Common myeloid progenitor, CD34-positive (primary cell): ENCODE results near the gene PSME2.
A peak's percentile ranks its signal among the peaks of the same experiment; 100 is the strongest.

Source experiments
- CTCF ChIA-PET: fragments of 350-600 bp; sonication (Branson Sonifier 250); formaldehyde crosslinking; loops from one replicate; lab custom pipeline; 2021; ENCODE audit warnings: antibody characterized with exemption; lab: Charles Lee
- POLR2A ChIA-PET: fragments of 350-600 bp; sonication (Branson Sonifier 250); formaldehyde crosslinking; loops from one replicate; lab custom pipeline; 2021; ENCODE audit warnings: antibody characterized with exemption; lab: Charles Lee
- DNase-seq, 3 donors: peaks; one replicate each; pipeline versions ENCODE4 v3.0.0 to v3.0.0-alpha.2; 2013
- H3K27ac ChIP-seq, 2 experiments: 1 replicate in 1 of 2; 2 replicates in 1 of 2; pipeline ENCODE4 v1.7.0; 2013; ENCODE audit warnings: inconsistent platforms in 2 of 2, low read length in 2 of 2, mild to moderate bottlenecking in 2 of 2, low read depth in 1 of 2, moderate library complexity in 1 of 2; ENCODE audit not compliant: severe bottlenecking in 2 of 2, insufficient read depth in 1 of 2, poor library complexity in 1 of 2
- H3K27me3 ChIP-seq, 5 experiments: replicated peaks in 2 of 5; 1 replicate in 3 of 5; 2 replicates in 2 of 5; pipeline versions ENCODE4 v1.6.1 to v1.7.0; 2013; ENCODE audit warnings: low read length in 4 of 5, mild to moderate bottlenecking in 2 of 5, moderate library complexity in 2 of 5, inconsistent platforms in 1 of 5; ENCODE audit not compliant: insufficient read depth in 5 of 5, control insufficient read depth in 4 of 5
- H3K36me3 ChIP-seq, 4 experiments: 1 replicate in 2 of 4; 2 replicates in 2 of 4; pipeline versions ENCODE4 v1.6.1 to v1.7.0; 2013; ENCODE audit warnings: low read length in 3 of 4, control low read depth in 1 of 4, mild to moderate bottlenecking in 1 of 4; ENCODE audit not compliant: control insufficient read depth in 4 of 4, insufficient read depth in 4 of 4
- H3K4me1 ChIP-seq, 4 experiments: 1 replicate in 3 of 4; 2 replicates in 1 of 4; pipeline versions ENCODE4 v1.6.1 to v1.7.1; 2013; ENCODE audit warnings: low read length in 3 of 4, mild to moderate bottlenecking in 3 of 4, control low read depth in 1 of 4, inconsistent platforms in 1 of 4, moderate library complexity in 1 of 4; ENCODE audit not compliant: control insufficient read depth in 4 of 4, insufficient read depth in 4 of 4; ENCODE audit errors: control extremely low read depth in 1 of 4
- H3K4me3 ChIP-seq, 7 experiments: 1 replicate in 4 of 7; 2 replicates in 3 of 7; pipeline versions ENCODE4 v1.5.1 to v1.7.0; 2013; ENCODE audit warnings: mild to moderate bottlenecking in 7 of 7, low read length in 6 of 7, moderate library complexity in 6 of 7, inconsistent platforms in 2 of 7, low read depth in 2 of 7, control low read depth in 1 of 7; ENCODE audit not compliant: insufficient read depth in 4 of 7, control insufficient read depth in 1 of 7; ENCODE audit errors: extremely low read depth in 1 of 7
- H3K9me3 ChIP-seq, 5 experiments: 1 replicate in 4 of 5; 2 replicates in 1 of 5; pipeline versions ENCODE4 v1.6.1 to v1.7.1; 2013; ENCODE audit warnings: low read length in 4 of 5, mild to moderate bottlenecking in 2 of 5, inconsistent platforms in 1 of 5, low read depth in 1 of 5, moderate library complexity in 1 of 5; ENCODE audit not compliant: control insufficient read depth in 4 of 5, insufficient read depth in 2 of 5; ENCODE audit errors: control extremely low read depth in 1 of 5
- WGBS: methylation state at CpG from one replicate; pipeline ENCODE4 v1.1.5; 2013; ENCODE audit not compliant: insufficient coverage; 5-methylcytosine and 5-hydroxymethylcytosine counted together

PSME2 gene

DNA sequence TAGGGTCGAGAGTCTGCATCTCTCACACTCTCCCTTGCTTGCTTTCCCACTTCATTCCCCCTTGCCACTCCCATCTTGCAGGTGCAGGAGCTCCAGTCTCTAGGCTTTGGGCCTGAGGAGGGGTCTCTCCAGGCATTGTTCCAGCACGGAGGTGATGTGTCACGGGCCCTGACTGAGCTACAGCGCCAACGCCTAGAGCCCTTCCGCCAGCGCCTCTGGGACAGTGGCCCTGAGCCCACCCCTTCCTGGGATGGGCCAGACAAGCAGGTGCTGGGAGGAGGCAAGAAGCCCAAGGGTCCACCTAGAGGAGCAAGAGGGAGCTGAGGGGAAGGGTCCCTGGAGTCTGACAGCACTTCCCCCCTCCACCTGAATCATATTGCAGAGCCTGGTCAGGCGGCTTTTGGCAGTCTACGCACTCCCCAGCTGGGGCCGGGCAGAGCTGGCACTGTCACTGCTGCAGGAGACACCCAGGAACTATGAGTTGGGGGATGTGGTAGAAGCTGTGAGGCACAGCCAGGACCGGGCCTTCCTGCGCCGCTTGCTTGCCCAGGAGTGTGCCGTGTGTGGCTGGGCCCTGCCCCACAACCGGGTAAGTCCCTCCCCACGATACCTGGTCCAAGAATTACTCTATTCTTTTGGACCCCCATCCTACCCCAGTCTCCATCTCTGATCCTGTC is 5.1 kb upstream of the PSME2 start:
- peaks cover 0 to 11% (median 9%) of the 10 kb centered on the region in 4 experiments for H3K4me1 ChIP-seq
- CTCF ChIA-PET: interaction anchor here (0.9 to 11.6 kb wide), 4 partner anchors 9 to 137 kb away, joined by 3 to 112 read pairs (median 4); partner anchors contain the start of gene IRF9
- no peaks in the 10 kb centered on the region for H3K27me3 ChIP-seq
- DNase-seq: no peak
- no peaks in the 10 kb centered on the region for H3K9me3 ChIP-seq
- 91% methylated on average over 9 of the region's 16 CpGs for WGBS
- peaks cover 26 to 64% (median 45%) of the 10 kb centered on the region in 4 experiments for H3K36me3 ChIP-seq
- POLR2A ChIA-PET: interaction anchor here (1.0 kb wide), 1 partner anchor 37 kb away, joined by 6 read pairs; the partner anchor contains the start of genes DCAF11 and NRL
- no peak overlapping the region for H3K4me3 ChIP-seq
- no peak overlapping the region for H3K27ac ChIP-seq

DNA sequence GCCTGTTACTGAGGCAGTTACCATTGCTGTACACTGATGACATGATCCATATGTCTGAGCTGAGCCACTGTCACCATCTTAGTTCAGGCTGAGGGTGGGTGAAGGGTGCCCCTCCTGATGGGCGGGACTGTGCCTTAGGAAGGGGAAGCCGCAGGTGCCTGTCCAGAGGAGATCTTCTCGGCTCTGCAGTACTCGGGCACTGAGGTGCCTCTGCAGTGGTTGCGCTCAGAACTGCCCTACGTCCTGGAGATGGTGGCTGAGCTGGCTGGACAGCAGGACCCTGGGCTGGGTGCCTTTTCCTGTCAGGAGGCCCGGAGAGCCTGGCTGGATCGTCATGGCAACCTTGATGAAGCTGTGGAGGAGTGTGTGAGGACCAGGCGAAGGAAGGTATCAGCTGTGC is 4.6 kb upstream of the PSME2 start:
- no peak for DNase-seq
- H3K27ac ChIP-seq: no peak overlapping the region
- H3K9me3 ChIP-seq: no peaks in the 10 kb centered on the region
- no peak overlapping the region for H3K4me3 ChIP-seq
- ChIA-PET POLR2A (no interaction called here), CTCF (interaction anchor here (0.8 to 11.6 kb wide), 5 partner anchors 10 to 58 kb away, joined by 3 to 112 read pairs (median 3); partner anchors contain the start of gene IRF9)
- 96% methylated on average over 8 of the region's 9 CpGs for WGBS
- peaks cover under 1 to 14% (median 12%) of the 10 kb centered on the region in 4 experiments for H3K4me1 ChIP-seq
- H3K27me3 ChIP-seq: no peaks in the 10 kb centered on the region
- peaks cover 26 to 60% (median 43%) of the 10 kb centered on the region in 4 experiments for H3K36me3 ChIP-seq

DNA sequence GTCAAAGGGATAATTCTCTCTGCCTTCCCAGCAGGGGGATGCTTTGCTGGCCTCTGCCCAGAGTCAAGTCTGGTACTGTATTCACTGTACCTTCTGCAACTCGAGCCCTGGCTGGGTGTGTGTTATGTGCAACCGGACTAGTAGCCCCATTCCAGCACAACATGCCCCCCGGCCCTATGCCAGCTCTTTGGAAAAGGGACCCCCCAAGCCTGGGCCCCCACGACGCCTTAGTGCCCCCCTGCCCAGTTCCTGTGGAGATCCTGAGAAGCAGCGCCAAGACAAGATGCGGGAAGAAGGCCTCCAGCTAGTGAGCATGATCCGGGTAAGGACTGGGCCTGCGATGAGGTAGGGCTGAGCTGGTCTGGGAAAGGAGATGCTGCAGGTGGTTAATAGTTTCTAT is 4.2 kb upstream of the PSME2 start:
- Histone ChIP-seq H3K4me1 (peaks cover 4 to 18% (median 16%) of the 10 kb centered on the region in 4 experiments), H3K36me3 (peaks cover 25 to 56% (median 41%) of the 10 kb centered on the region in 4 experiments), H3K4me3 (no peak overlapping the region), H3K27me3 (no peaks in the 10 kb centered on the region), H3K9me3 (no peaks in the 10 kb centered on the region), H3K27ac (no peak overlapping the region)
- ChIA-PET CTCF (interaction anchor here (0.8 to 11.6 kb wide), 5 partner anchors 9 to 41 kb away, joined by 3 to 112 read pairs (median 4); partner anchors contain the start of genes EMC9 and IRF9), POLR2A (no interaction called here)
- no peak for DNase-seq
- WGBS: 100% methylated on average over 7 of the region's 9 CpGs

DNA sequence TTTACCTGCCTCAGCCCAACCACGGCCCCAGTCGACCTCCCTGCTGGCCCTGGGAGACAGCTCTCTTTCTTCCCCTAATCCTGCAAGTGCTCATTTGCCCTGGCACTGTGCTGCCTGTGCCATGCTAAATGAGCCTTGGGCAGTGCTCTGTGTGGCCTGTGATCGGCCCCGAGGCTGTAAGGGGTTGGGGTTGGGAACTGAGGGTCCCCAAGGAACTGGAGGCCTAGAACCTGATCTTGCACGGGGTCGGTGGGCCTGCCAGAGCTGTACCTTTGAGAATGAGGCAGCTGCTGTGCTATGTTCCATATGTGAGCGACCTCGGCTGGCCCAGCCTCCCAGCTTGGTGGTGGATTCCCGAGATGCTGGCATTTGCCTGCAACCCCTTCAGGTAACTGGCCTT is 3.7 kb upstream of the PSME2 start:
- no peak overlapping the region for H3K4me3 ChIP-seq
- H3K9me3 ChIP-seq: no peaks in the 10 kb centered on the region
- POLR2A ChIA-PET: no interaction called here
- no peak overlapping the region for H3K27ac ChIP-seq
- peaks cover 4 to 24% (median 21%) of the 10 kb centered on the region in 4 experiments for H3K4me1 ChIP-seq
- WGBS: 95% methylated on average over 7 of the region's 9 CpGs
- CTCF ChIA-PET: interaction anchor here (0.6 to 11.6 kb wide), 5 partner anchors 9 to 30 kb away, joined by 3 to 112 read pairs (median 3); partner anchors contain the start of genes EMC9 and IRF9
- peaks cover 20 to 51% (median 36%) of the 10 kb centered on the region in 4 experiments for H3K36me3 ChIP-seq
- H3K27me3 ChIP-seq: no peaks in the 10 kb centered on the region
- DNase-seq: no peak

DNA sequence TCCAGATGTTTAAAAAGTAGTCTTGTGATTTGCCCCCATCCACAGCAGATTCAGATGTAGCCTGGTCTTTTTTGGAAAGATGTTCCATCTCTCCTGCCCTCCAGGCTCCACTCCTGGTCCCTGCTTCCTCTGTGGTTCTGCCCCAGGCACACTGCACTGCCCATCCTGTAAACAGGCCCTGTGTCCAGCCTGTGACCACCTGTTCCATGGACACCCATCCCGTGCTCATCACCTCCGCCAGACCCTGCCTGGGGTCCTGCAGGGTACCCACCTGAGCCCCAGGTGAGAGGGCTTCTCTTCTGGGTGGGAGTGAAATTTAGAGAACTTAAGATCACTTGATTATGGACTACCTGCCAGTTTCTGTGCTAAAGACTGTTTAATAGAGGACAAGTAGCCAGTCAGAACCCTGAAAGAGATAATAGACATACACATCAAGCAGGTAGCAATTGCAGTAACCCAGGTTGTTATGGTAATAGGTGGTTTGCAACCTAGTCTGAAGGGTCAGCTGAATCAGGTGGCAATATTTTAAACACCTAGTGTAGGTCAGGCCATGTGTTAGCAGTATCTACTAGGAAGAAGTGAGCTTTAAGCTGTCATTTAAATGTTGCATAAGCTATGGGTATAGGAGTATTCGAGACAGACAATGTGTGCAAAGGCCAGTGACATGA is 3.0 kb upstream of the PSME2 start:
- no peak overlapping the region for H3K27ac ChIP-seq
- H3K4me1 ChIP-seq: peaks cover 4 to 27% (median 23%) of the 10 kb centered on the region in 4 experiments
- peaks cover 14 to 46% (median 32%) of the 10 kb centered on the region in 4 experiments for H3K36me3 ChIP-seq
- 100% methylated on average over 2 of the region's 3 CpGs for WGBS
- H3K27me3 ChIP-seq: no peaks in the 10 kb centered on the region
- ChIA-PET CTCF (interaction anchor here (0.6 to 11.6 kb wide), 5 partner anchors 8 to 15 kb away, joined by 3 to 112 read pairs (median 3); partner anchors contain the start of genes EMC9 and IRF9), POLR2A (no interaction called here)
- no peak overlapping the region for H3K4me3 ChIP-seq
- no peaks in the 10 kb centered on the region for H3K9me3 ChIP-seq
- DNase-seq: no peak

DNA sequence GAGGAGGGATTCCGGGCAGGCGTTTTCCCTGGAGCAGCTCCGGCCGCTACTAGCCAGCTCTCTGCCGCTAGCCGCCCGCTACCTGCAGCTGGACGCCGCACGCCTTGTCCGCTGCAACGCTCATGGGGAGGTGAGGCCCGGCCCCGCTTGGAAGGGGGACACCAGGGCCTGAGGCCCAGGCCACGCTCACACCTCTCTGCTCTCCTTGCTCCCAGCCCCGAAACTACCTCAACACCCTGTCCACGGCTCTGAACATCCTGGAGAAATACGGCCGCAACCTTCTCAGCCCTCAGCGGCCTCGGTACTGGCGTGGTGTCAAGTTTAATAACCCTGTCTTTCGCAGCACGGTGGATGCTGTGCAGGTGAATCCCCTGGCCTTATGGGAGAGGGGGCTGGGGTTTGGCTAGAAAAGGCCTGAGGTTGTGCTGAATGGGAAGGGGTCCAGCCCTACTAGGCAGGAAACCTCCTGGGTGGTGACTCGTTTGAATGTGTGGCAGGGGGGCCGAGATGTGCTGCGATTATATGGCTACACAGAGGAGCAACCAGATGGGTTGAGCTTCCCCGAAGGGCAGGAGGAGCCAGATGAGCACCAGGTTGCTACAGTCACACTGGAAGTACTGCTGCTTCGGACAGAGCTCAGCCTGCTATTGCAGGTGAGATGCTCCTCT is 1.5 kb upstream of the PSME2 start:
- H3K4me1 ChIP-seq: peaks cover 4 to 27% (median 23%) of the 10 kb centered on the region in 4 experiments
- DNase-seq: no peak
- peak overlapping the region; percentile 48 to 85 for H3K27ac ChIP-seq
- WGBS: 13% methylated on average over 25 of the region's 29 CpGs
- no peaks in the 10 kb centered on the region for H3K27me3 ChIP-seq
- CTCF ChIA-PET: interaction anchor here (1.0 to 11.6 kb wide), 5 partner anchors 9 to 91 kb away, joined by 3 to 112 read pairs (median 9); partner anchors contain the start of gene IRF9
- H3K36me3 ChIP-seq: peaks cover 15 to 57% (median 38%) of the 10 kb centered on the region in 4 experiments
- H3K4me3 ChIP-seq: peak overlapping the region; percentile 56 to 100 (median 97)
- no peaks in the 10 kb centered on the region for H3K9me3 ChIP-seq
- POLR2A ChIA-PET: interaction anchor here (0.7 to 2.2 kb wide), 4 partner anchors 12 to 33 kb away, joined by 3 to 16 read pairs (median 6); partner anchors contain the start of genes DCAF11, IRF9, NRL and PSME1
